DND-41 (cell line): Measurements from ENCODE around the gene MPHOSPH8.

ENCODE experiments used
- ATAC-seq: fragments of 200-7000 bp; cut with Tn5 transposase; 3 replicates; pipeline ENCODE4 v1.9.1; 2021; ENCODE audit warnings: low read depth; ENCODE audit not compliant: insufficient read depth
- DNase-seq: peaks from one replicate; pipeline ENCODE4 v3.0.0-alpha.2; 2020
- H2AFZ ChIP-seq: 2 replicates; pipeline ENCODE4 v1.6.0; 2012; ENCODE audit warnings: low read depth, low read length
- H3K27ac ChIP-seq: 2 replicates; pipeline ENCODE4 v1.5.1; 2012; ENCODE audit warnings: low read length, inconsistent platforms
- H3K27me3 ChIP-seq: fragments of 200-600 bp; sonication (generic); 2 replicates; pipeline ENCODE4 v1.6.0; 2012; ENCODE audit warnings: low read length, mild to moderate bottlenecking, inconsistent platforms; ENCODE audit not compliant: insufficient read depth, poor library complexity
- H3K36me3 ChIP-seq: 2 replicates; pipeline ENCODE4 v1.5.1; 2012; ENCODE audit warnings: low read length, inconsistent platforms; ENCODE audit not compliant: insufficient read depth
- H3K4me1 ChIP-seq: 2 replicates; pipeline ENCODE4 v1.5.1; 2012; ENCODE audit warnings: mild to moderate bottlenecking, low read length; ENCODE audit not compliant: insufficient read depth
- H3K4me2 ChIP-seq: 2 replicates; pipeline ENCODE4 v1.6.0; 2012; ENCODE audit warnings: mild to moderate bottlenecking, moderate library complexity, low read length, inconsistent platforms; ENCODE audit not compliant: insufficient read depth
- H3K4me3 ChIP-seq, 2 experiments: fragments of 200-600 bp in 1 of 2; shearing (Covaris generic) in 1 of 2; 2 replicates each; pipeline ENCODE4 v1.5.1; 2012 to 2016; ENCODE audit warnings: inconsistent platforms in 2 of 2, low read length in 2 of 2, mild to moderate bottlenecking in 2 of 2, low read depth in 1 of 2, moderate library complexity in 1 of 2
- H3K79me2 ChIP-seq: 2 replicates; pipeline ENCODE4 v1.6.0; 2012; ENCODE audit warnings: low read length, inconsistent platforms; ENCODE audit not compliant: insufficient read depth
- H3K9ac ChIP-seq: 2 replicates; pipeline ENCODE4 v1.6.0; 2012; ENCODE audit warnings: low read depth, mild to moderate bottlenecking, inconsistent platforms, low read length, moderate library complexity
- H3K9me3 ChIP-seq: 2 replicates; pipeline ENCODE4 v1.5.1; 2012; ENCODE audit warnings: low read length, moderate library complexity, mild to moderate bottlenecking, inconsistent platforms; ENCODE audit not compliant: insufficient read depth, severe bottlenecking
- H4K20me1 ChIP-seq: 2 replicates; pipeline ENCODE4 v1.6.0; 2012; ENCODE audit warnings: low read length; ENCODE audit not compliant: insufficient read depth
- EZH2 ChIP-seq: IDR thresholded peaks from 3 replicates; pipeline ENCODE4 v1.6.1; 2012; ENCODE audit warnings: borderline replicate concordance, low read depth, mild to moderate bottlenecking, moderate library complexity, low read length, inconsistent platforms; ENCODE audit not compliant: severe bottlenecking
- TF ChIP-seq, protein P1 (sequence below): IDR thresholded peaks from 2 replicates; pipeline ENCODE4 v1.5.1; 2012; ENCODE audit warnings: borderline replicate concordance, low read length, moderate library complexity, mild to moderate bottlenecking; ENCODE audit not compliant: poor library complexity, severe bottlenecking; ENCODE audit errors: extremely low read depth

MPHOSPH8 gene

DNA sequence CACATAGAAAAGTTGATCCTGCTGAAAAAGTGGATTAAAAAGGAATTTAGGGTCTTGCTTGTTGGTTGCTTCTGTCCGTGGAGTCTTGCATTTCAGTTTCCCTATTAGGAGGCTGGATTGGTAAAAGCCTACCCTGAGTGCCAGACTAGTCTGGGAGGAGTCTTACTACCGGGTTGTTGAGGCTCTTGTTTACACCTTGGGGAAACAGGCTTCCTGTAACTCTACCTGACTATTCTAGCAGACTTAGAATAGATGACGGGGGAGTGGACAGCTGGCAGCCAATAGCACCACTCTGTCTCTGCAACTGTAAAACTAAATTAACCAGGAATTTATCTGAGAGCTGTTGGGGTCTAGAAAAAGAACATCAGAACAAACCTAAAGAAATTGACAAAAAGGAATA is 11.3 kb upstream of the MPHOSPH8 start:
- Histone ChIP-seq H3K9ac (no peak overlapping the region), H3K9me3 (peaks cover 3% of the 10 kb centered on the region), H3K36me3 (no peaks in the 10 kb centered on the region), H4K20me1 (no peaks in the 10 kb centered on the region), H3K27me3 (no peaks in the 10 kb centered on the region), H3K4me3 (no peak overlapping the region), H3K79me2 (no peaks in the 10 kb centered on the region), H3K27ac (no peak overlapping the region), H3K4me2 (no peak overlapping the region), H3K4me1 (no peaks in the 10 kb centered on the region), H2AFZ (no peak overlapping the region)
- TF ChIP-seq, protein P1, sequence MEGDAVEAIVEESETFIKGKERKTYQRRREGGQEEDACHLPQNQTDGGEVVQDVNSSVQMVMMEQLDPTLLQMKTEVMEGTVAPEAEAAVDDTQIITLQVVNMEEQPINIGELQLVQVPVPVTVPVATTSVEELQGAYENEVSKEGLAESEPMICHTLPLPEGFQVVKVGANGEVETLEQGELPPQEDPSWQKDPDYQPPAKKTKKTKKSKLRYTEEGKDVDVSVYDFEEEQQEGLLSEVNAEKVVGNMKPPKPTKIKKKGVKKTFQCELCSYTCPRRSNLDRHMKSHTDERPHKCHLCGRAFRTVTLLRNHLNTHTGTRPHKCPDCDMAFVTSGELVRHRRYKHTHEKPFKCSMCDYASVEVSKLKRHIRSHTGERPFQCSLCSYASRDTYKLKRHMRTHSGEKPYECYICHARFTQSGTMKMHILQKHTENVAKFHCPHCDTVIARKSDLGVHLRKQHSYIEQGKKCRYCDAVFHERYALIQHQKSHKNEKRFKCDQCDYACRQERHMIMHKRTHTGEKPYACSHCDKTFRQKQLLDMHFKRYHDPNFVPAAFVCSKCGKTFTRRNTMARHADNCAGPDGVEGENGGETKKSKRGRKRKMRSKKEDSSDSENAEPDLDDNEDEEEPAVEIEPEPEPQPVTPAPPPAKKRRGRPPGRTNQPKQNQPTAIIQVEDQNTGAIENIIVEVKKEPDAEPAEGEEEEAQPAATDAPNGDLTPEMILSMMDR = no peak
- TF ChIP-seq EZH2 = no peak
- ATAC-seq (no peak), DNase-seq (no peak)

DNA sequence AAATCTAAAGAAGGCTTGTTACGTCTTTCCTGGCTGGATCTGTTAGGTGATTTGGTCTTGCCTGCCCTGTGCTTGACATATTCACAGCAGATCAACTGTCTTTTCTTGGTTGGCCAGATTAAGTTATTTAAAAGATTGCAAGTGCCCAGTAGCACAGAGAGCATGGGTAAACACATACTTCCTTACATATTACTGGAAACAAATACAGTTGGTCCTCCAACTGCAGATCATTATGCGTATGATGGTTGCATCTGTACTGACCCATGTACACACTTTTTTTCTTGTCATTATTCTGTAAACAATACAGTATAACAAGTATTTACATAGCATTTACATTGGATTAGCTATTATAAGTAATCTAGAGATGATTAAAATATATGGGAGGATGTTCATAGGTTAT is 9.2 kb upstream of the MPHOSPH8 start:
- H3K79me2 ChIP-seq = no peaks in the 10 kb centered on the region
- no peak for DNase-seq

DNA sequence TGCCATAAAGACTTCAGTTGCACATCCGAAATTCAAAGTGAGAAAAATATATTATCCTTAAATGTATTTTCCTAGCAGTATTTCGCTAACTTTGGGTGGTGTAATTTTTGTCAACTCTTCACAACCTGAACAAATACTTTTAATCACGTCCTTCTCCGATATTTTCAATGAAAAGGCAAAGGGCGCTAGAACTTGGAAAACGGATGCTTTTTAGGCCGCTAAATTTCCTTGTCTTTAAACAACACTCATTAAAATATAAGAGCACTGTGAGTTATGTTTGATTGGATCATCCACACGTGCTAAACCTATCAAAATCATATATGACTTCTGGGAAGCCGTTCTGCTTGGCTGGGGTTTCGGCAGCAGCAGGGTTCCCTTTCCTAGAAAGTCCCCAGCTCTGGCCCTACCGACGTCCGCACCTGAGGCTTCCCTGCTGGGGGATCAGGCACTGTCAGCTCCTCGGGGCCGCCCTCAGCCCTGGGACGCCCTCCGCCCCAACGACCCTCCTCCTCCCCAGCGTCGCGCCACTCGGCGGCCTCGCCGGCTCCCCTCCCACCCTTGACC is 462 bp upstream of the MPHOSPH8 start:
- DNase-seq (no peak), ATAC-seq (no peak)
- H3K4me2 ChIP-seq = peak overlapping the region; percentile 88
- peaks cover 7% of the 10 kb centered on the region for H3K9me3 ChIP-seq
- H3K9ac ChIP-seq = peak overlapping the region; percentile 78
- TF ChIP-seq, protein P1 = no peak
- no peak for TF ChIP-seq EZH2
- H3K27ac ChIP-seq = peak overlapping the region; percentile 81
- H3K27me3 ChIP-seq = no peaks in the 10 kb centered on the region
- peaks cover 33% of the 10 kb centered on the region for H3K4me1 ChIP-seq
- peak overlapping the region; percentile 81 for H2AFZ ChIP-seq
- peak overlapping the region; percentile 82 to 97; a peak in 3 of 4 replicates for H3K4me3 ChIP-seq
- peaks cover 16% of the 10 kb centered on the region; the same call in 1 of the 2 replicates for H4K20me1 ChIP-seq
- no peaks in the 10 kb centered on the region; the same call in 1 of the 2 replicates for H3K36me3 ChIP-seq
- H3K79me2 ChIP-seq = peaks cover 44% of the 10 kb centered on the region

More for the DNA sequence above, 9.2 kb upstream of the MPHOSPH8 start:
- H3K4me1 ChIP-seq = no peaks in the 10 kb centered on the region
- H3K9ac ChIP-seq = no peak overlapping the region
- H3K4me2 ChIP-seq = no peak overlapping the region
- H3K27ac ChIP-seq = no peak overlapping the region
- ATAC-seq = no peak
- H4K20me1 ChIP-seq = no peaks in the 10 kb centered on the region
- H3K4me3 ChIP-seq = no peak overlapping the region
- no peaks in the 10 kb centered on the region for H3K36me3 ChIP-seq
- H3K9me3 ChIP-seq = no peaks in the 10 kb centered on the region
- H3K27me3 ChIP-seq = no peaks in the 10 kb centered on the region
- no peak overlapping the region for H2AFZ ChIP-seq
- TF ChIP-seq EZH2 = no peak
- TF ChIP-seq, protein P1 = no peak
